NCI-H446 (cell line): ENCODE results near the gene MCTP1.

Source experiments
- DNase-seq, 2 experiments: peaks; one replicate each; lab custom pipeline; 2025; lab: John Stamatoyannopoulos, UW

The MCTP1 gene

DNA sequence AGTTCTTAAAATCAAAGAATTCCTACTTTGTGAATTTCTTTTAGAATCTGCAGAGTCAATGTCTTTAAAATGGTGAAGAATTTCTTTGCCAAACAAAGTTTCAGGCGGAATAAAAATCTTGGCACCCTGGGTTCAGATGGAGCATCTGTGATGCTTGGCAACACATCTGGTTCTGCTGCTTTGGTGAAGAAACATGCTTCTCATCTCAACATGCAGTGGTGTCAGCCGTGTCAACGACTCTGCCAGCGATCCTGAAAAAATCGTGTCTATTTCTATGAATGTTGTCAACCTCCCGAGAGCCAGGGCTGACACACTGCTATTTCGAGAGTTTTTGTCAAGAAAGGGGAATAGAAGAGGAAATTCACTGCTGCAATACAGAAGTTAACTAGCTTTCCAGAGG, 514.9 kb downstream of the MCTP1 start:
- peak in 1 of 2 experiments; percentile 30 for DNase-seq

DNA sequence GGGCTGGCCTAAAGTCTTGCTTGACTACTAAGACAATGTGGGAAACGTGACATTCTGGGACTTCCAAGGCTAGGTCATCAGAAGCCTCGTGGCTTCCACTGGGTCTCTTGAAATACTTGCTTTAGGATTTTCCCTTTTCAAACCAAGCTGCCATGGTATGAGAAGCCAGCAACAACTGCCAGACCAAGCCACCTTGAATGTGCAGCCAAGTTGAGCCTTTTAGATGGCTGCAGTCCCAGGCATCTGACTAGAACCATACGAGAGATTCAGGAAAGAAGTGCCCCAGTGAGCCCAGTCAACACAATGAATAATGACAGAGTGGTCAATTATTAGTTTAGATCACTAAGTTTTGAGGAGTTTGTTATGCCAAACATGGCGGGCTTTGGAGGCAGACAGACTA, 523.1 kb downstream of the MCTP1 start:
- peak; percentile 12 to 51 for DNase-seq

DNA sequence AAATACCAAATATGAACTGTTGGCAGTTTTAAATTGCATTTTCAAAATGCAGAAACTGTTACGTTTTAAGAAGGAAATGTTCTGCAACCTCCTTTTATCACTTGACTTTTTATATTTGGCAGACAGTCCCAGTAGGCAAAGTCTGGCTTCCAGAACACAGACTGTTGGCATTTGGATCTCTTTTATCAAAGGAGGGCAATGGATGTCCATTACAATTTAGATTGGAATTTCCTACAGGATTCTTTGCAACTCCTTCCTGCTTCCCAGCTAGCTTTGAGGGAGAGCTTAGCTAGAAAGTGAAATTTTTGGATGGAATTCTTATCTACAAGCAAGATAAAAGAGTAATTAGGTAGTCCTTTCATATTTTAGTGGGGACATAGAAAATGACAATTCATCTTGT, 523.8 kb downstream of the MCTP1 start:
- no peak for DNase-seq

DNA sequence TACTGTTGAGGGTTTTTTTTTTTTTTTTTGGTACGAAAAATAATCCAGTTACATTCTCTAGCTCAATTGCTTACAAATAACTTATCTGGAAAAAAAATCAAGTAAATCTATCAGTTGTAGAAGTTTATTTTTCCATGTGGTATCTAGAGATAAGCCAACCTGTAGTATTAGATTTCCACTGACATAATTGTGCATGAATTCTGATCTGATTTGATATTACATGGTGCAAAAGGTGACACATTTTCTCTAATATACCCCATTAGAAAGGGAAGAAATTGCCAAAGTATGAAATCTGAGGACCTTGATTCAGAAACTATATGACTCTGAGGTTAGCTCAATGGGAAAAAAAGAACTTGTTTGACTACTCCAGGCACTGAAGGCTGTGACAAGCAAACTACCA, 524.9 kb downstream of the MCTP1 start:
- DNase-seq: no peak

DNA sequence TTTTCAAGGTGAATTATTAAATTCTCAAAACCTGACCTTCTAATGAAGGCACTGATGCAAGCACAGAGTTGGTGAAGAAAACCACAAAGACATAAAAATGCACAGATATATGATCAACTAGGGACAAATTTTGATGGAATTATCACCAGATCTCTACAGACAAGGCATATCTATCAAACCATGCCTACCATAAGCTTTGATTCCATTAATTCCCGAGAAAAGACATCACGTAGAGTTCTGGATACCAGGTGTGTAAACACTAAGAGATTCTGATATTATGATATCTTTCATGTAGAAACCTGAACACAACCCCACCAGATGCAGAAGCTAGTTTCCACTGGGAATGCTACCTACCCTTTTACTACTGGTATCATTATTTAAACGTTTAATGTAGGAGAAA, 525.9 kb downstream of the MCTP1 start:
- DNase-seq: no peak

DNA sequence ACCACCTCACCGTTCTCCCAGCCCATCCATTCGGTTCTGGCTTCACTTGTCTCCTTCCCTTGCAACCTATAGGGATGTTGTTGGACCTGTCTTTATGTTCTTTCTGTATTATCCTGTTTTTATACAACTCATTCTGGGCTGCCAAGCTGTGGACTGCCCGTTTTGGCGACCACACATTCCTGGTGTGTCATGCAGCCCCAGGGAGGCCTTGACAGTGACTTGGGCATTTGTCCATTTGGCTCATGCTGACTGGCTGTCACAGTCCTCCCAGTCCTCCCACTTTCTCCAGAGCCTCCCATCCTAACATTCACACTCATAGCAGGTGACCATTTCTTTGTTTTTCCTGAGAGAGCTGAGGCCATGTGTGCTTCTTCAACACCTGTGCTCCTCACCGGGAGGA, 530.1 kb downstream of the MCTP1 start:
- DNase-seq: no peak

DNA sequence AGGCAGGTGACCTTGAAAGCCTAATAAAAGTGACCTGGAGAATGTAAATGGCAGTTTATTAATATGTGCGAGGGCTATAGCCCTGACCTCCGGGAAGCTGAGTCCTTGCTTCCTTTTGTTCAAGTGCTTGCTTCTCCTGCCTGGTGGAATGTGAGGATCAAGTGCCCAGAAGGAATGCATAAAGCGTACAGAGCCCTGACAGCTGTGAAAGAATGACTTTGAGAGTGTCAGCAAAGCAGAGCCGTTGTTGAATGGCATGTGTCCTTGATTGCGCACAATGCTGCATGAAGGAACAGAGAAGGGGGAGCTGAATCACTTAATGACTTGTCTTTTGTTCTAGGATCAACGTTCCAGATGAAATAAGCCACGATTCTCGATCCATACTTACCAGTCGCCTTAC, 533.4 kb downstream of the MCTP1 start:
- no peak for DNase-seq

DNA sequence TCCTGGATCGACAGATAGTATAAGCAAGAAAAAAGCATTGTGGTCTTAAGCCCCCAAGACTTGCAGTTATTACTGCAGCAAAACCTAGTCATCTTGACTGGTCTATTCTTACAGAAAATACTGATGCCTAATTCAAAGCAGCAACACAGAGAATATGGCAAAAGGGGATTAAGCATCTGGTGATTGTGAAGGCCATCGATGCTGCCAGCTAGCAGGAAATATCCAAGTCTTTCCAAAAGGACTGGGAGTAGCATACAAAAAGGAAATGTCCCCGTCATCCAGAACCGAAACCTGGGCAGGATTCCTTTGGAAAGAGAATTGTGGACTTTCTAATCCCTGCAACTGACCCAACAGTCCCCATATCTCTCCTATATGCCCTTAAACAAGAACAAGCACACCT, 534.2 kb downstream of the MCTP1 start:
- no peak for DNase-seq

DNA sequence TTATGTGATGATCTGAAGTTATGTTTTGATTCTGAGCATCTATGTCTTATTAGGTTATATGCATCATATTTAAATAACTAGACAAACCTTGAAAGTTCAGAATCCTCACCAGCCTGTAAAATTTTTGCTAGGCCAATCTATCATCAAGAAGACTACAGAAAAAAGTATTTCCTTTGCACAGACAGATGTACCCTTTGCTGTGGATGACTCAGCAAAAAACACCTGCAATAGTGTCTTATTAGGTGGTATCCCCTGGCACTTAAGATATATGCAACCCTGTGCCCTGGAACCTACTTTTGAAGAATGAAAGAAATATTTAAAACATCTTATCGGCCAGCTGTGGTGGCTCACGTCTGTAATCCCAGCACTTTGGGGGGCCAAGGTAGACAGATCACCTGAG, 535.9 kb downstream of the MCTP1 start:
- DNase-seq: no peak

DNA sequence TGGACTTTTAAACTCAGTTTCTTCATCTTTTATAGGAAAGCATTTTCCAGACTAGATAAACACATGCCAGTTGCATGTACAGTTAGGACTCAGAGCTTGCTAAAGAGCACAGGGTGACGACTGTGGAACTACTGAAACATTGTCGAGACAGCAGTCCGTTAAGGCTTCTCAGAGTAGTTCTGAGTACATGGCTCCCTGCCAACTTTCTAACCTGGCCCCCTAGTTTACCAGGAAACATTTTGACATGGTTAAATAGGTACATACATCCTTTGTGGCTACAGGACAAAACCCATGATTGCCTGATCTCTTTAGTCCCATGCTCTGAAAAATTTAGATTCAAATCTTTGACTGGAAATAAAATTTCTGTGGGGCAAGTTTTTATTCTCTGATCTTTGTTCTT, 536.7 kb downstream of the MCTP1 start:
- no peak for DNase-seq

DNA sequence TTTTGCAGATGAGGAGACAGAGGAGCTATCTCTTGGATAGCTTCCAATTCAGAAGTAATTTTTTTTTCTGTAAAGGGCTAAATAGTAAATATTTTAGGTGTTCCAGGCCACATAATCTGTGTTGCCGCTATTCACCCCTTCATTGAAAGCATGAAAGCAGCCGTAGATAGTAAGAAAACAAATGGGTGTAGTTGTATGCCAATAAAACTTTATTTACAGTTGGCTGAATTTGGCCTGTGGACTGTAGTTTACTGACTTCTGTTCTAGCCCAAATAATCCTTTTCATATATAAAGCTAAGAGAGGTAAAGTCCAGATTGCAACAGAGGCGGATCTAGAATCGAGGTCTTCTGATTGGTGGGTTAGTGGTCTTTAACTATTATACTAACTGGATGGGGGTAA, 537.5 kb downstream of the MCTP1 start:
- no peak for DNase-seq

DNA sequence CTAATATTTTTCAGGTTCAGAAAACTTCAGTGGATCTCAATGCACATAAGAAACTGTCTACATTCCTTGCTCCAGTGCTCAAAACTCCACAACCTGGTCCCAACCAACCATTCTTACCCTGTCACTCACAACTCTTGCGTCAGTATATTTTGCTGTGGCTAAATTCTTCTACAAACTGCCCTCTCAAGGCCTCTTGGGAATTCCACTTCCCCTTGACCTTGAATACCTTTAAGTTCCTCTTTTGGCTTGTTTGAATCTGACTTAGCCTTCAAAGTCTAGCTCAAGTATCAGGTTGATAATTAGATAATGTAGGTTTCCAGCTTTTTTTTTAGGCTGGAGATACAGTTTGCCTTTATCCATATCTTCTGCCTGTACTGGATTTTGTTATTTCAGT, 538.2 kb downstream of the MCTP1 start:
- DNase-seq: no peak

DNA sequence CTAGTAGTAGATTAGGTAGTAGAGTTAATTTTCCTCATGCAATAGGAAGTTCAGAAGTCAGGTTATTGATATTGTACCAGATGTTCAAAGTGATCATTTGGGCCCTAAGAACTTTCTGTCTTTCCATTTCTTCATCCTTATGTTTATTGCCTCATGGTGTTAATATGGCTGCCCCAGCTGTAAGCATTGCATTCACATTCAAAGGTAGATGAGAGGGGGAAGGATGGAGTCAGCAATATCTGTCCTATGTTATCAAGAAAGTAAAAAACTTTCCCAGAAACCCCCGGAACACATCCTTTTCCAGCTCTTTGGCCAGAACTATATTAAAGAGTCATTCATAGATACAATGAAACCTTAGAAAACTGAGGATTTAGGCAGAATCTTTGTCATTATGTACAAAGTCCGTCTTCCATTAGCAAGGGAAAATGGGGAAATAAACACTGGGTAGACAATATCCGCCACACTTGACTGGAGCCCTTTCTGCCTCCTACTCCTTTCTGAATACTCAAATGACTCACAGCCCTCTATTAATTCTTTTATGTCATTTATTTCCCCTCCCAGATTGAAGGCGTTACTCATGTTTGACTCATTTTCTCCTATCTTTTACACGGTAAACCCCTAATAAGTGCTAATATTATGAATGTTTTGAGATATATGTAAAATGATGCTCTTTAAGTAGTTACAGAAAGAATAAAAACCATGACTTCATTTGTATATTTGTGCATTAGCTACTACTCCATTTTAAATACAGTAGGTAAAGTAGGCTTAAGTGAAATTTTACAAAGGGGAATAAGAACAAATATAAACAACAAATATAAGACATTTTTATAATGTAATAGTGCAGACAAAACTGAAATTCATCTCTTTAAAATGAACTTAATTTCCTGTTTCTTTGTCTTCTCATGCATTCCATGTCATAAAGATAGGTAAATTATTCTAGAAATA, 538.8 kb downstream of the MCTP1 start:
- DNase-seq: no peak

DNA sequence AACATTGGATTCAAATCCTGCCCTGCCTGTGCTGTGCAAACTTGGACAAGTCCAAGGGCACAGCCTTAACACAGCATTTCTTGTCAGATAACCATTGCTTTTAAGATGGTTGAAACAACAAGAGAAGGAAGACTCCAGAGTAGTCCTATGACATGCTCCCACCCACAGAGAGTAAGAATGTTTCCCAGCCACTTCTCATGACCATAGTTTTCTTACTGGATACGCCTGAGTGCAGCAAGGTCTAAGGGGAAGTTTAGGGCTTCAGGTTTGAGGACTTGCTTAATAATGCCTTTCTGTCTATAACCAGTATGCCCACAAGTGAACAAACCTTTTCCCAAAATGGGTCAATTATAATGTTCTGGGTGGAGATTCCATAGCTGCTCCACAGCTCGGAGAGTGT, 540.0 kb downstream of the MCTP1 start:
- DNase-seq: no peak

DNA sequence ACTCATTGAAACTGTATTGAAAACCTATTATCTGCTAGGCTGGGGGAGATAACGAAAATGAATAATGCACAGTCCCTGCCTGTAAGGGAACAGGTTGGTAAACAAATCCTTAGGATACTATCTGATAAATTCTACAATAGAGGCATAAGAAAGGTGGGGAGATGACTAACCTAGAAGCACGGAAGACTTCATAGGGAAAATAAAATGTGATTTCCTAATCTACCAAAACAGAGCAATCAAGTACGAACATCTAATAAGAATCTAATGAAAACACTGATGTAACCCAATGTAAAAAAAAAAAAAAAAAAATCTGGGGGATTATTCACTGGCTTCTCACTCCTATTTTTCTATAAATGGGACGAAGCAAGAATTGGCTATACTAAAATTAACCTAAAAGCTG, 542.0 kb downstream of the MCTP1 start:
- no peak for DNase-seq

DNA sequence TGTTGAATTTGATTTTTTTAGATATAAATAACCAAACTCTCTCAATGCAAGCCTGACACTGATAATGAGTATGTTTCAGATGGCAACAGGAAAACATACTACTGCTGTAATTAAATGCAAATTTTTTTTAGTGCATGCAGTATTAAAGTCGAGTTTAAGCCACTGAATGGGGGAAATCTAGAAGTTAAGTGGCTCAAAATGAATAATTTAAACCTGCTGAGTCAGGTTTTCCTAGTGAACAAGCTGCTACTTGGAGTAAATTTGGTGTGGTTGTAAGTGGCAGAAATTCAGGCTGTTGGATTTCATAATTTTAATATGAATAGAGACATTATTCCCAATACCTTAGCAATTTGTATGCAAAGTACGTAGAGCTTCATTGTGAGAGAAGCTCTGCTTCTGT, 544.6 kb downstream of the MCTP1 start:
- DNase-seq: no peak

DNA sequence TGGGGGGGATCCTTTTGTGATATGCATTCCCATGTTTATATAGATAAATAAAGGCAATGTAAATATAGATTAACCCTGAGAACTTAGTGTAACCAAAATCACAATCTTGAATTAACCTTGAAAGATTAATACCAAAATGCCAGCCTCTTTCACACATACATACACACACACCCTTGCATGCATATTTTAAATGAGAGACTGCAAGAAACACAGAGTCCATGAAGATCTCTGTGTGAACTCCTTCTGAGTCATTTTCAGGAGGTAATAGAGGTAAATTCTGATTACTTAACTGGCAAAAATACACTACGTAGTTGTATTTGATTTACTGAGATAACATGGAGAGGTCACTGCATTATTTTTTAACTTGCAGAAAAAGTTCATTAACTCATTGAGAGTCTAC, 548.4 kb downstream of the MCTP1 start:
- DNase-seq: no peak

DNA sequence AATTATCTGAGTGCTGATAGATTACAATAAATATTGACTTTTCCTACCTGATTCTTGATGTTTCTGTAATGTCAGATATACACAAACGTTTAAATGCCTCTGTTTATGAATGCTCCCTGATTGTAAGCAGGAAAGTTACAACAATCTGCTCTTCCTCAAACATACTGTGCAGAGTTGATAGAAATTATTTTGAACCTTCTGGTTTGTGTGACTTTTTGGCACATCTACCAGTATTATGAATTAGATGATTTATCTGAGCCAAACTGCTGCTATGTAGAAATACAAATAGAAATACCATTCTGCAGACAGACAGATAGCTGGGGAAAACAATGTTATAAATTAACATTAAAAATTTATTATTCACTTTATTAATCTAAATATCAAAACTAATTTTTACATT, 553.4 kb downstream of the MCTP1 start:
- DNase-seq: peak in 1 of 2 experiments; percentile 5

DNA sequence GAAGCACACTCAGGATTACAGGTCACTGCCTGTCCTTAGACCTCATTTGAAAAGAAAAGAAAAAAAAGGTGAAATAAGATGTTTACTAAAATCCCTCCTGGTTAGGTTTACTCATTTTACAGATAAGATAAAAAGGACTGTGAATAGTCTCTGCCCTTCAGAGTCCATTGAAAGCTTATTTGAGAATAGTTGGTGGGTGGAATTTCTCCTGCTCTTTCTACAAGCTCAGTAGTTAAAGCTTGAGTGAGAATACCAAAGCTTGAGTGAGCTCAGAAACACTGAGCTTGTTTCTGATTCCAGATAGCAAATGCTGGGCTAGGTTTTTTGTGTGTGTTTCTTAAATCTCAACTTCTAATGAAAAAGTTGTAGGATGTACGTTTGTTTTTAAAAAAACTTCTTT, 559.8 kb downstream of the MCTP1 start:
- DNase-seq: no peak

DNA sequence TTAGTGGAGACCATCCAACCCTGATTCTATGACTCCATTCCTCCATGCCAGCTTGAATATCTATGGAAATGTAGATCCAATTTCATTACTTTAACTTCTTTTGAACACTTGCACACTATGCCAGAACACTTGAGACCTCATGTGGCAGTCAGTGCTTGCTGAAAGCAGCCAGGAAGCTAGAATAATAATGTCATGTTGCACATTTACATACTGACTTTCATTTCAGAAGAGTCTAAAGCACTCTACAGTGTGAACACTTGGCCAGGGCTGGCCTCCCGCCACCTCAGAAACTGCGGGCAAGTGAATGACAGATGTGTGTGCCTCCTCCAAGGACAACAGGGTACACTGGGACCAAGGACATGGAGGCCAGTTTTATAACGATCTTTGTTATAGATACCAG, 569.1 kb downstream of the MCTP1 start:
- DNase-seq: peak in 1 of 2 experiments; percentile 41

DNA sequence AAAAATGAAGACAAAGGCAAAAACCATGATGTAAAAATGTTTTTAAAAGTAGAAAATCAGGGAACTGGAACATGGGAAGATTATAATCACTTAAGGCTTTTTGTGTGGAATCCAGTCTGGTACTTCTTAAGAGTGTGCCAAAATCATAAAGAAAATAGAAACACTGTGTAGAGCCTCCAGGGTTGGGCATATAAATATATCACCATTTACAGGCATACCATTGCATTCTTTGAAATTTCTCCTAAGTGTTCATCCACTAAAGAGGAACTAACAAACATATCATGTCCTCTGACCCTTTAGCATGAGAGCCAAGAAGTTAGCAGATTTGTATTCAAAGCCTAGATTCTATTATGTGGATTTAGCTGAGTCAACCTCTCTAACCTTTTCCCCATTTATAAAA, 573.1 kb downstream of the MCTP1 start:
- no peak for DNase-seq

DNA sequence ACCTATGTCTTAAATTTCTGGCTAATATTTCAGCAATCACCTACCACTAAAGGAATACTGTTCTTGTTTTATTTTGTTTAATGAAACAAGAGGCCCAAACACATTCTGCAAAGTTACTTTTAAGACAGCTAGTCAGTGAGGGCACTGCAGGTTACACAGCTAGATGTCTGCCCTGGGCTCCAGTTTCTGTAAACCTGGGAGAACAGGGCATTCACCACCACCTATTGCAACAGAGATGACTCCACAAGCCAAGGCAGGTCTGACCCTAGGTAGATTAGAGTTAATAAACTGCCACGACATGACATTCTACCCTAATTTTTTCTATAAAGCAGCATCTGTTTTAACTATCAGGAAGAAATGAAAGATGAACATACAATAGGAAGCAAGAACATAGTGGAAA, 575.6 kb downstream of the MCTP1 start:
- DNase-seq: no peak

DNA sequence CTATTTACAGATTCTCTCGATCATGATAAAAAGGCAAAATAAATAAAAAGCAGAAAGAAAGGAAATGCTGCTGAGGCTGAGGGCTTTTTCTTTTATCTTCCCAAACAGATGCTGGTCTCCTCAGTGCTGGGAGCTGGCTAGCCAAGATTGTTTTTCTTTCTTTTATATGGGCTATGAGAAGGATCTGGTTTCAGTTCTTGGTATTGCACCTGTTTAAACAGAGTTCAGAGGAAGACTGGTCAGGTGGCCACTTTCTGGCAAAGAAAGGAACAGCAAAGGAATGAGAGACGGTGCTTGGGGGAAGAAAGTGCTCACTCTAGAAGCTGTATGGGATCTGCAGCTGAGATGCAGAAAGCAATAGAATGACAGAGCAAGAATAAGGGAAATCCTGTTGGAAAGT, 577.5 kb downstream of the MCTP1 start:
- DNase-seq: no peak

DNA sequence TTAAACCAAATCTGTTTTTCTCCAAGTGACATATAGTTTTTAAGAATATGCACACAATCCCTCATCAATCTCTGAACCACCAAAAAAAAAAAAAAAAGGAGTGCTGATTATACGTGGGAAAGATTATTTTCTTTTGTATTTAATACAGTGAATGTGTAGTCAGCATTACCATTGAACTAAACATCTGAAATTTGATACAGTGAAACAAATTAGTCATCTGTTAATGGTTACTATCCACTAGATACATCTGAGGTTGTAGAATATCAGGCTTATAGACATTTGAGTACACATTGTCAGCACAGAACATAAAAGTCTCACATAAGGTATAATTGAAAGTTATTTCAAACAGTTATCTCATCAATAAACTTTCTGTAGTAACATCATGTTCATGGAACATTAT, 579.5 kb downstream of the MCTP1 start:
- DNase-seq: no peak
